Karpas-422 (cell line): ENCODE results near the gene RAB4B. TPM values are rescaled to one million over a fixed set of nuclear protein-coding genes. Genes with fewer than 3 reads are reported as not detected.
"Not testable (repeated sequence)": the region's sequence is repeated elsewhere in the genome, so short reads cannot be mapped to it uniquely, and the experiment has no call there.

Source experiments
- DNase-seq: peaks from one replicate; pipeline ENCODE4 v3.0.0-alpha.2; 2015
- H2AFZ ChIP-seq: fragments of 200-600 bp; sonication (generic); 2 replicates; pipeline ENCODE4 v1.6.1; 2014; ENCODE audit warnings: antibody characterized with exemption, low read length, mixed read lengths
- H3K27ac ChIP-seq: fragments of 200-600 bp; sonication (generic); 2 replicates; pipeline ENCODE4 v1.5.1; 2014; ENCODE audit warnings: mild to moderate bottlenecking, low read length, moderate library complexity
- H3K27me3 ChIP-seq: fragments of 200-600 bp; sonication (generic); 2 replicates; pipeline ENCODE4 v1.6.1; 2014; ENCODE audit warnings: low read length, mixed read lengths
- H3K36me3 ChIP-seq: fragments of 200-600 bp; sonication (generic); 2 replicates; pipeline ENCODE4 v1.6.1; 2014; ENCODE audit warnings: low read length, mixed read lengths; ENCODE audit not compliant: insufficient read depth
- H3K4me1 ChIP-seq: fragments of 200-600 bp; sonication (generic); 2 replicates; pipeline ENCODE4 v1.6.1; 2014; ENCODE audit warnings: mild to moderate bottlenecking, low read length, mixed read lengths
- H3K4me2 ChIP-seq: fragments of 200-600 bp; sonication (generic); 2 replicates; pipeline ENCODE4 v1.6.1; 2014; ENCODE audit warnings: low read length, low read depth, mild to moderate bottlenecking; ENCODE audit not compliant: poor library complexity, severe bottlenecking
- H3K4me3 ChIP-seq: fragments of 200-600 bp; sonication (generic); 2 replicates; pipeline ENCODE4 v1.5.1; 2014; ENCODE audit warnings: mild to moderate bottlenecking, antibody characterized with exemption, low read length, mixed read lengths
- H3K79me2 ChIP-seq: fragments of 200-600 bp; sonication (generic); 2 replicates; pipeline ENCODE4 v1.6.1; 2014; ENCODE audit warnings: mild to moderate bottlenecking, low read length, mixed read lengths
- H3K9ac ChIP-seq: fragments of 200-600 bp; sonication (generic); 2 replicates; pipeline ENCODE4 v1.6.0; 2014; ENCODE audit warnings: low read length
- H3K9me2 ChIP-seq: fragments of 200-600 bp; sonication (generic), shearing (Covaris generic); replicated peaks from 2 replicates; pipeline ENCODE4 v1.6.0; 2014; ENCODE audit warnings: mild to moderate bottlenecking, low read length, moderate library complexity; ENCODE audit not compliant: insufficient read depth
- H3K9me3 ChIP-seq: fragments of 300-700, 200-600 bp; sonication (generic); 2 replicates; pipeline ENCODE4 v1.6.1; 2014; ENCODE audit warnings: low read length, mixed read lengths
- H4K20me1 ChIP-seq: fragments of 200-600 bp; sonication (generic); 2 replicates; pipeline ENCODE4 v1.6.1; 2014; ENCODE audit warnings: mild to moderate bottlenecking, antibody characterized with exemption, low read length, low read depth; ENCODE audit not compliant: insufficient read depth
- total RNA-seq: library from RNA; depleted of rRNA; stranded (reverse); fragments of >200 nt; shearing (Covaris generic); gene quantifications from 2 replicates; pipeline ENCODE4 v1.2.3, GENCODE V29; 2014; ENCODE audit warnings: low replicate concordance

RAB4B gene
- total RNA-seq, 1 experiment from 2014 or later, result 12.5 TPM

DNA sequence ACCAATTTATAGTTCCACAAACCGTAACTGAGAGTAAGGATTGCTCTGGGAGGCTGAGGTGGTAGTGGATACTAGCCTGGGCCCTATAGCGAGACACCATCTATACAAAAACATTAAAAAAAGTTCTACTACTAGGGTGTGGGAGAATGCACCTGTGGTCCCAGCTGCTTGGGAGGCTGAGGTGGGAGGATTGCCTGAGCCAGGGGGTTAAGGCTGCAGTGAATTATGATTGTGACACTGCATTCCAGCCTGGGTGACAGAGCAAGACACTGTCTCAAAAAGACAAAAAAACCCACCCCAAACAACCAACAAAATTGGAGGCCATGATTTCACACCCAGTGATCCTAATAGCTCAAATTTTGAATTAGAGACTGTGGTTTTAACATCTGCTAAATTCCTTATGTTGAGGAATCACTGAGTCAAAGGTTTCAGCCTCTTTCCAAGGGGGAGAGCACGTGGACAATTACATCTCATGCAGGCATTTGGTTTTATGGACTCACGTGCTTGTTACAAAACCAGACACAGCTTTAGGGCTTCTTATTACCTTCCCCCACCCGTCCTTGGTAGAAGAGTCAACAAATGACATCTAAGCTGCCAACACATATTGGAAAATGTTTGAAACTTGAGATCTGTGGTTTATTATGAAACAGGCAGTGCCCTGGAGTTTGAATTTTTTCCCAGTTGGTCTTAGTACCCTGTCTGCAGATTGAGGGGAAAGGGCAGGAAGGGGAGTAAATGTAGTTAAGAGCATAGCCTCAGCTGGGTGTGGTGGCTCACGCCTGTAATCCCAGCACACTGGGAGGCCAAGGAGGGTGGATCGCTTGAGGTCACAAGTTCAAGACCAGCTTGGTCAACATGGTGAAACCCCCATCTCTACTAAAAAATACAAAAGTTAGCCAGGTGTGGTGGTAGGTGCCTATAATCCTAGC, 53.7 kb downstream of the RAB4B start:
- Histone ChIP-seq H2AFZ (no peak overlapping the region), H4K20me1 (no peaks in the 10 kb centered on the region), H3K9me2 (no peaks in the 10 kb centered on the region), H3K79me2 (no peaks in the 10 kb centered on the region), H3K27ac (no peak overlapping the region), H3K9me3 (no peaks in the 10 kb centered on the region), H3K36me3 (no peaks in the 10 kb centered on the region), H3K9ac (no peak overlapping the region), H3K27me3 (no peaks in the 10 kb centered on the region), H3K4me2 (no peak overlapping the region), H3K4me3 (no peak overlapping the region), H3K4me1 (no peaks in the 10 kb centered on the region)
- DNase-seq, result no peak

DNA sequence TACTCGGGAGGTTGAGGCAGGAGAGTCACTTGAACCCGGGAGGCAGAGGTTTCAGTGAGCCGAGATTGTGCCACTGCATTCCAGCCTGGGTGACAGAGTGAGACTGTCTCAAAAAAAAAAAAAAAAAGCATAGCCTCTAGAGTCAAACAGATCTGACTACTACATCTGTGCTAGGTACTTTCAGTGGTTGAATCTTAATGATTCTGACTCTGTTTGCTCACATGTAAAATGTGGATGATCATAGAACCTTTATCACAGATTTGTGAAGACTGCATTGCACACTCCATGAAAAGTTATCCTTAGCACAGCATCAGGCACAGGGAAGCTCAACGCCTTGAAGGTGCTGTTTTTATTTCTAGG, 54.4 kb downstream of the RAB4B start:
- not testable (repeated sequence) for H3K9ac ChIP-seq, H3K27ac ChIP-seq, H2AFZ ChIP-seq

DNA sequence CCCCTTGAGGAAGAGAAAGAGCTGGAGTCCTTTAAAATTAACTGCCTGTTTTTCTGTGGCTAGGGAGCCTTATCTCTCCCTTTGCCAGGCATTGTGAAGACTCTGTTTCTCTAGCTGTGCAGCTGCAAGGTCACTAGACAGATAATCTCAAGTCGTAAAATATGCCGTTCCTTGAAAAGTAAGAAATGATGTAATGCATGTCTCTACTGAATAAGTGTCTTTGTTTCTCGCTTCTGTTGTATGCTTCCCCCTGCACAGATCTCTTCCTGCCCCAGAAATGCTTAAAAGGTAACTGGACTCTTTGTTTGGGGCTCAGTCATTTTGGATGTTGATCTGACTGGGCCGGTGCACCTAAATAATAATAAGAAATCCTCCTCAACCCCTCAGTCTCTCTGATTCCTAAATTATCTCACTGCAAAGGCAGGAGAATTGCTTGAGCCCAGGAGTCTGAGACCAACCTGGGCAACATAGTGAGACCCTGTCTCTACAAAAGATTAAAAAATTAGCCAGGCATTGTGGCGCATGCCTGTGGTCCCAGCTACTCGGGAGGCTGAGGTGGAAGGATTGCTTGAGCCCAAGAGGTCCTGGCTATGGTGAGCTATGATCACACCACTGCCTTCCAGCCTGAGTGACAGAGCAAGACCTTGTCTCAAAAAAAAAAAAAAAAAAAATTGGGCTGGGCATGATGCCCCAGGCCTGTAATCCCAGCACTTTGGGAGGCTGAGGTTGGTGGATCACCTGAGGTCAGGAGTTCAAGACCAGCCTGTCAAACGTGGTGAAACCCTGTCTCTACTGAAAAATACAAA, 55.9 kb downstream of the RAB4B start:
- not testable (repeated sequence) for H3K4me2 ChIP-seq, H3K9me2 ChIP-seq, H3K9ac ChIP-seq, H4K20me1 ChIP-seq, H3K4me3 ChIP-seq, H3K9me3 ChIP-seq, H3K27ac ChIP-seq, H3K79me2 ChIP-seq, H2AFZ ChIP-seq, H3K27me3 ChIP-seq, H3K36me3 ChIP-seq, DNase-seq, H3K4me1 ChIP-seq

More for the DNA sequence above, 54.4 kb downstream of the RAB4B start:
- H3K4me2 ChIP-seq, H4K20me1 ChIP-seq, DNase-seq, H3K9me3 ChIP-seq, H3K27me3 ChIP-seq, H3K79me2 ChIP-seq, H3K9me2 ChIP-seq, H3K4me3 ChIP-seq, H3K4me1 ChIP-seq, H3K36me3 ChIP-seq: not testable (repeated sequence)

DNA sequence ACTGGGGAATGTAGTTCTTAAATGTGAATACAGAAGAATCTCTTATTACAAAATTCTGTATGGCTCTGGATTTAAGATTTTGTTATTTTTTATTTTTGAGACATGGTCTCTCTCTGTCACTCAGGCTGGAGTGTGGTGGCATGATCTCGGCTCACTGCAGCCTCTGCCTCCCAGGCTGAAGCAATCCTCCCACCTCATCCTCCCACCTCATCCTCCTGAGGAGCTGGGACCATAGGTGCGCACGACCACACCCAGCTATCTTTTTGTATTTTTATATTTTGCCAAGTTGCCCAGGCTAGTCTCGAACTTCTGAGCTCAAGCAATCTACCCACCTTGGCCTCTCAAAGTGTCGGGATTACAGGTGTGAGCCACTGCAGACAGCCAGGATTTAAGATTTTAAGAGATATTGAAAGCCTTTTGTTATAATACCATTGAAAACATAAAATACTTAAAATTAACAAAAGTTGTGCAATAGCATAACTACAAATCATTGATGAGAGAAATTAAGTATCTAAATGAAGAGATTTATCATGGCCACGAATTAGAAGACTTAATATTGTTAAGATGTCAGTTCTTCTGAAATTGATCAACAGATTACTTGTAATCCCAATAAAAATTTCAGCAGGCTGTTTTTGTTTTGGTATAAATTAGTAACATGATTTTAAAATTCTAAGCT, 58.8 kb downstream of the RAB4B start:
- Histone ChIP-seq H3K4me2 (no peak overlapping the region), H3K9ac (no peak overlapping the region), H3K27me3 (no peaks in the 10 kb centered on the region), H3K36me3 (no peaks in the 10 kb centered on the region), H2AFZ (no peak overlapping the region), H3K9me2 (no peaks in the 10 kb centered on the region), H4K20me1 (no peaks in the 10 kb centered on the region), H3K4me3 (no peak overlapping the region), H3K79me2 (no peaks in the 10 kb centered on the region), H3K9me3 (no peaks in the 10 kb centered on the region), H3K4me1 (no peaks in the 10 kb centered on the region), H3K27ac (no peak overlapping the region)
- DNase-seq, result no peak

DNA sequence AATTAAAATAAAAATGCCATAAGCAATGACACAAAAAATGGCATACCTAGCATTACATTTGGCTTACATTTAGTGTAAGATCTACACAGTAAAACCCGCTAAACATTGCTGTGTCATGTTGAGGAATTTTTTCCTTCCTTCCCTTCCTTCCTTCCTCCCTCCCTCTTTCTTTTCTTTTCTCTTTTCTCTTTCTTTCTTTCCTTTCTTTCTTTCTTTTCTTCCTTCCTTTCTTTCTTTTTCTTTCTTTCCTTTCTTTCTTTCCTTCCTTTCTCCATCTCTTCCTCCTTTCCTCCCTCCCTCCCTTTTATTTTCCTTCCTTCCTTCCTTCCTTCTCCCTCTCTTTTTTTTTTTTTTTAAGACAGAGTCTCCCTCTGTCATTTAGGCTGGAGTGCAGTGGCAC, 60.4 kb downstream of the RAB4B start:
- H3K79me2 ChIP-seq, H3K4me2 ChIP-seq, H2AFZ ChIP-seq, H3K4me1 ChIP-seq, DNase-seq, H3K9me2 ChIP-seq, H4K20me1 ChIP-seq, H3K27ac ChIP-seq, H3K36me3 ChIP-seq, H3K27me3 ChIP-seq, H3K9me3 ChIP-seq, H3K4me3 ChIP-seq, H3K9ac ChIP-seq: not testable (repeated sequence)

DNA sequence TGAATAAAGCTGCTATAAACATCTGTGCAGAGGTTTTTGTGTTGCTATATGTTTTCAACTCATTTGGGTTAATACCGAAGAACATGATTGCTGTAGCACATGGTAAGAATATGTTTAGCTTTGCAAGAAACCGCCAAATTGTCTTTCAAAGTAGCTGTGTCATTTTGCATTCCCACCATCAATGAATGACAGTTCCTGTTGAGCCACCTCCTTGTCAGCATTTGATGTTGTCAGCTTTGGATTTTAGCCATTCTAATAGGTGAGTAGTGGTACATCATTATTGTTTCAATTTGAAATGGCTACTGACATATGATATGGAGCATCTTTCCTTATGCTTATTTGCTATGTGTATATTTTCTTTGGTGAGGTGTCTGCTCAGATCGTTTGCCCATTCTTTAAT, 64.0 kb downstream of the RAB4B start:
- H3K27me3 ChIP-seq, H3K9me3 ChIP-seq, H3K4me2 ChIP-seq, H3K4me3 ChIP-seq, H2AFZ ChIP-seq, DNase-seq, H3K79me2 ChIP-seq, H3K27ac ChIP-seq, H3K9me2 ChIP-seq, H3K4me1 ChIP-seq, H4K20me1 ChIP-seq, H3K36me3 ChIP-seq, H3K9ac ChIP-seq: not testable (repeated sequence)

DNA sequence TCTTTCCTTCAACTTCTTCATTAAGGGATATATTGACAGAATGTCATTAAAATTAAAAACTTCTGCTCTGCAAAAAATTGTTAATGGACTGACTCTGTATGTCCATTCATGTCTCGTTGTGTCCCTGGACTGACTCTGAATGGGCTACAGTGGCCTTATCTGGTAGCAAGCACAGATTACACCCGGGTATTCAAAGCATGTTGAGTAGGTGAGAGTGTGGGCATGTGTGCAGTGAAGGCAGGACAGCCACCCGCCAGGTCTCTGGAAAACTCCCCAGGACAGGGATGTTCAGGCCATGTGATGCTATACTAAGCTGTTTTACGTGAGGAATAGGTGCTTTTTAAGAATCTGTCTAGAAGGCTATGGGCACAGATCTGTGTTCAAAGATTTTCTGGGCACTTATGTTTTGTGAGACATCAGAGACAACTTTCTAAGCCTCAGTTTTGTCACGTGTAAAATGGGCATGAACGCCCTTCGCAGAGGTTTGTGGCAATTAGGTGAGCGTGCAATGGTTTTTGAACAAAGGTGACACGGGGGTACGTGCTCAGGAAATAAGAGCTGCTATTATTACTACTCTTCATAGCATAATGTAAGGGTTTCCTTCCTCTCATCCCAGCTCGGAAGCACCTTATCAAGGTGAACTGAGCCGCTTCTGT, 65.1 kb downstream of the RAB4B start:
- H3K4me3 ChIP-seq, H3K9ac ChIP-seq, H3K27ac ChIP-seq, H3K9me2 ChIP-seq, H4K20me1 ChIP-seq, H3K9me3 ChIP-seq, H3K79me2 ChIP-seq, H3K4me2 ChIP-seq, H3K4me1 ChIP-seq, H3K36me3 ChIP-seq, H2AFZ ChIP-seq, DNase-seq, H3K27me3 ChIP-seq: not testable (repeated sequence)

DNA sequence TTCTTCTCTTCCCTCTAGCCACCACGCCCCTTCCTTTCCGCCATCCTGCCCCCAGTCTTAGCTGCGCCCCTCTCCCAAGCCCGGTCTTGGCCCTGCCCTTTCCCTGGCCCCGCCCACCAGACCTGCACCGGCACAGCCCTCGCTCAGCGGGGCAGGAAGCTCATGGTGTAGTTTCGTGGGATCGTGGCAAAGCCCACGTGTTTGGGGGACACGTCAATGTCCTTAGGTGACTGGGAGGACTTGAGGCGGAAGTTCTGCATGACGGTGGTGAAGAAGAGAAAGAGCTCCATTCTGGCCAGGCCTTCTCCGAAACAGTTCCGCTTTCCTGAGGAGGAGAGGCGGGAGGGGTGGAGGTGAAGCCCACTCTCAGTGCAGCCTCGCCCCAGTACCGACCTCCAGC, 65.6 kb downstream of the RAB4B start:
- H3K27me3 ChIP-seq, H3K36me3 ChIP-seq, H3K9me2 ChIP-seq, DNase-seq, H4K20me1 ChIP-seq, H3K79me2 ChIP-seq, H3K4me3 ChIP-seq, H3K4me2 ChIP-seq, H3K4me1 ChIP-seq, H3K9me3 ChIP-seq, H3K9ac ChIP-seq, H2AFZ ChIP-seq, H3K27ac ChIP-seq: not testable (repeated sequence)
